HepG2 (cell line): Measurements from ENCODE around the gene IL5RA. TPM values are rescaled to one million over a fixed set of nuclear protein-coding genes. Genes with fewer than 3 reads are reported as not detected.

Experiments used
- ATAC-seq: fragments of 200-7000 bp; cut with Tn5 transposase; 3 replicates; pipeline ENCODE4 v1.9.1; 2020; ENCODE audit warnings: mild to moderate bottlenecking, moderate library complexity
- Bru-seq: library from RNA; stranded (reverse); fragments of 400-500 nt; gene quantifications from one replicate; lab custom pipeline; 2021; lab: Mats Ljungman, UMichigan
- BruChase-seq, 2 experiments: library from RNA; stranded (reverse); fragments of 400-500 nt; gene quantifications; one replicate each; lab custom pipeline; 2021; lab: Mats Ljungman, UMichigan
- BruUV-seq: library from RNA; stranded (reverse); fragments of 400-500 nt; replicated peaks from 2 replicates; lab custom pipeline; 2021; lab: Mats Ljungman, UMichigan
- CTCF ChIA-PET: fragments of 300-600 bp; formaldehyde crosslinking; extraction: SDS; loops from one replicate; lab custom pipeline; 2021; ENCODE audit warnings: low total read pairs, inconsistent platforms, low intra/inter-chr PET ratio; lab: Yijun Ruan, JAX
- POLR2A ChIA-PET: fragments of 350-600 bp; sonication (Branson Sonifier 250); formaldehyde crosslinking; loops from one replicate; lab custom pipeline; 2020; ENCODE audit warnings: antibody characterized with exemption, inconsistent platforms; lab: Yijun Ruan, JAX
- DNase-seq: peaks from one replicate; pipeline ENCODE4 v3.0.0-alpha.2; 2015; ENCODE audit warnings: low spot score
- FAIRE-seq: peaks from 3 replicates; lab custom pipeline; 2011; peaks lifted over from hg19 to GRCh38; lab: Jason Lieb, UNC
- H2AFZ ChIP-seq: one replicate; pipeline ENCODE4 v1.6.1; 2011; ENCODE audit warnings: low read length, inconsistent platforms
- H3K27ac ChIP-seq: fragments of 300-600 bp; 3 replicates; pipeline ENCODE4 v1.8.0; 2011; ENCODE audit warnings: mixed run types, mild to moderate bottlenecking, mixed read lengths, low read length, inconsistent platforms; ENCODE audit not compliant: insufficient read depth; ENCODE audit errors: extremely low read length
- H3K27me3 ChIP-seq, 2 experiments: fragments of 200-600 bp in 1 of 2; 2 replicates in 1 of 2; 3 replicates in 1 of 2; pipeline versions ENCODE4 v1.6.0 to v1.8.0; 2011; ENCODE audit warnings: low read length in 2 of 2, mild to moderate bottlenecking in 2 of 2, moderate library complexity in 2 of 2, inconsistent platforms in 1 of 2; ENCODE audit not compliant: insufficient read depth in 2 of 2, control insufficient read depth in 1 of 2
- H3K36me3 ChIP-seq, 2 experiments: fragments of 200-600 bp in 1 of 2; replicated peaks in 1 of 2; 2 replicates in 1 of 2; 3 replicates in 1 of 2; pipeline versions ENCODE4 v1.5.1 to v1.8.0; 2011; ENCODE audit warnings: low read length in 2 of 2, inconsistent platforms in 1 of 2; ENCODE audit not compliant: insufficient read depth in 2 of 2, control insufficient read depth in 1 of 2
- H3K4me1 ChIP-seq: 2 replicates; pipeline ENCODE4 v1.5.1; 2012; ENCODE audit warnings: low read length, inconsistent platforms; ENCODE audit not compliant: insufficient read depth
- H3K4me2 ChIP-seq: 2 replicates; pipeline ENCODE4 v1.6.0; 2011; ENCODE audit warnings: low read depth, low read length, inconsistent platforms
- H3K4me3 ChIP-seq, 3 experiments: fragments of 200-600 bp in 1 of 3; sonication (generic), shearing (Covaris generic) in 1 of 3; replicated peaks in 1 of 3; 2 replicates each; pipeline ENCODE4 v1.5.1; 2011 to 2016; ENCODE audit warnings: low read length in 3 of 3, inconsistent platforms in 2 of 3, low read depth in 2 of 3, mild to moderate bottlenecking in 2 of 3, control low read depth in 1 of 3, mixed read lengths in 1 of 3; ENCODE audit not compliant: insufficient read depth in 1 of 3
- H3K79me2 ChIP-seq: one replicate; pipeline ENCODE4 v1.6.1; 2011; ENCODE audit warnings: low read length, inconsistent platforms; ENCODE audit not compliant: insufficient read depth
- H3K9ac ChIP-seq: 2 replicates; pipeline ENCODE4 v1.6.0; 2011; ENCODE audit warnings: mild to moderate bottlenecking, low read depth, low read length, inconsistent platforms; ENCODE audit not compliant: insufficient read depth
- H3K9me3 ChIP-seq: 2 replicates; pipeline ENCODE4 v1.5.1; 2012; ENCODE audit warnings: mild to moderate bottlenecking, low read length
- H4K20me1 ChIP-seq: 2 replicates; pipeline ENCODE4 v1.6.0; 2011; ENCODE audit warnings: inconsistent platforms, mild to moderate bottlenecking, low read length, moderate library complexity; ENCODE audit not compliant: insufficient read depth
- RFX1 ChIP-seq: fragments of 450-650 bp; IDR thresholded peaks from 2 replicates; pipeline ENCODE4 v1.6.1; 2017
- ZNF552 ChIP-seq: sonication (generic); formaldehyde crosslinking; IDR thresholded peaks from 2 replicates; pipeline ENCODE4 v1.9.0; 2022; ENCODE audit warnings: missing genetic modification reagents, mild to moderate bottlenecking, borderline replicate concordance
- WGBS: methylation state at CpG from one replicate; pipeline ENCODE4 v1.1.6; 2017; ENCODE audit warnings: low lambda C conversion rate; 5-methylcytosine and 5-hydroxymethylcytosine counted together
- in situ Hi-C: cut with HindIII; loops from 2 replicates; pipeline ENCODE4 v1.10.0; 2017; ENCODE audit warnings: low pct_unique_long_range_greater_than_20kb; ENCODE audit not compliant: extremely low pct_ligation_motif_present
- intact Hi-C: fragments of 100-400 bp; cut with micrococcal nuclease; formaldehyde crosslinking; loops from one replicate; pipeline ENCODE4 v1.10.0; 2022; ENCODE audit not compliant: unreplicated experiment
- long read RNA-seq, 2 experiments: library from RNA in 1 of 2; library from polyadenylated mRNA in 1 of 2; stranded (forward) in 1 of 2; unstranded in 1 of 2; transcript quantifications; one replicate each; pipeline ENCODE4 v2.0.0, GENCODE V29; 2019 to 2022
- polyA minus RNA-seq, 3 experiments: library from RNA; depleted of rRNA, polyadenylated mRNA; stranded (reverse); fragments of >200 nt; gene quantifications; 2 replicates each; pipeline ENCODE4 v1.2.3, GENCODE V29; 2011; ENCODE audit warnings: low replicate concordance in 1 of 3
- polyA plus RNA-seq, 8 experiments: library from polyadenylated mRNA; depleted of rRNA in 3 of 8; stranded (reverse) in 7 of 8; unstranded in 1 of 8; fragments of >200 nt; fragmentation: Illumina TruSeq in 4 of 8; extraction: Trizol in 4 of 8; gene quantifications; 2 replicates each; pipeline versions ENCODE4 v1.2.1 to v1.2.3, GENCODE V29; 2011 to 2016; ENCODE audit warnings: low read depth in 4 of 8, missing spikeins in 1 of 8, mixed read lengths in 1 of 8; ENCODE audit not compliant: insufficient read depth in 1 of 8
- total RNA-seq, 5 experiments: library from RNA; depleted of rRNA; stranded (reverse); fragments of >200 nt; fragmentation: Illumina TruSeq; extraction: Trizol; gene quantifications; 2 replicates each; pipeline ENCODE4 v1.2.3, GENCODE V29; 2016; ENCODE audit warnings: low read depth in 1 of 5

The IL5RA gene, protein sequence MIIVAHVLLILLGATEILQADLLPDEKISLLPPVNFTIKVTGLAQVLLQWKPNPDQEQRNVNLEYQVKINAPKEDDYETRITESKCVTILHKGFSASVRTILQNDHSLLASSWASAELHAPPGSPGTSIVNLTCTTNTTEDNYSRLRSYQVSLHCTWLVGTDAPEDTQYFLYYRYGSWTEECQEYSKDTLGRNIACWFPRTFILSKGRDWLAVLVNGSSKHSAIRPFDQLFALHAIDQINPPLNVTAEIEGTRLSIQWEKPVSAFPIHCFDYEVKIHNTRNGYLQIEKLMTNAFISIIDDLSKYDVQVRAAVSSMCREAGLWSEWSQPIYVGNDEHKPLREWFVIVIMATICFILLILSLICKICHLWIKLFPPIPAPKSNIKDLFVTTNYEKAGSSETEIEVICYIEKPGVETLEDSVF
- total RNA-seq (2016; rRNA removed; fragmentation: Illumina TruSeq; extraction: Trizol), result not detected in 2 replicates
- total RNA-seq (2016; cell fraction: cytosol; rRNA removed; fragmentation: Illumina TruSeq; extraction: Trizol; ENCODE audit: low read depth), result not detected in 2 replicates
- total RNA-seq (2016; cell fraction: insoluble cytoplasmic fraction; rRNA removed; fragmentation: Illumina TruSeq; extraction: Trizol), result not detected in 2 replicates
- not detected in 2 replicates for total RNA-seq (2016; cell fraction: membrane; rRNA removed; fragmentation: Illumina TruSeq; extraction: Trizol)
- not detected in 2 replicates for total RNA-seq (2016; cell fraction: nucleus; rRNA removed; fragmentation: Illumina TruSeq; extraction: Trizol)
- not detected in 2 replicates for polyA plus RNA-seq (2011; rRNA removed)
- not detected in 2 replicates for polyA plus RNA-seq (2011; cell fraction: cytosol; rRNA removed)
- polyA plus RNA-seq (2011; cell fraction: nucleus; rRNA removed), result not detected in 2 replicates
- not detected in 2 replicates for polyA plus RNA-seq (2012)
- polyA plus RNA-seq (2016; cell fraction: cytosol; fragmentation: Illumina TruSeq; extraction: Trizol; ENCODE audit: low read depth), result not detected in 2 replicates
- polyA plus RNA-seq (2016; cell fraction: insoluble cytoplasmic fraction; fragmentation: Illumina TruSeq; extraction: Trizol; ENCODE audit: low read depth), result not detected in 2 replicates
- not detected in 2 replicates for polyA plus RNA-seq (2016; cell fraction: membrane; fragmentation: Illumina TruSeq; extraction: Trizol; ENCODE audit: low read depth)
- not detected in 2 replicates for polyA plus RNA-seq (2016; cell fraction: nucleus; fragmentation: Illumina TruSeq; extraction: Trizol; ENCODE audit: insufficient read depth, low read depth)
- polyA minus RNA-seq (2011; rRNA and poly(A)+ RNA removed; ENCODE audit: low replicate concordance), result not detected in 2 replicates
- not detected in 2 replicates for polyA minus RNA-seq (2011; cell fraction: cytosol; rRNA and poly(A)+ RNA removed)
- polyA minus RNA-seq (2011; cell fraction: nucleus; rRNA and poly(A)+ RNA removed), result not detected in 2 replicates
- Bru-seq, nascent RNA, result percentile 5 among the genes with signal in this experiment
- percentile 3 among the genes with signal in this experiment for BruChase-seq, experiment 1, labeled RNA remaining after a 6-hour chase
- not detected for BruChase-seq, experiment 2, labeled RNA remaining after a 2-hour chase
- long read RNA-seq, experiment 1, result 0 reads
- long read RNA-seq, experiment 2, result 0 reads

- BruUV-seq, result no TSS peak
- Histone ChIP-seq H3K27ac (no peak within 1 kb of the TSS), H3K79me2 (no peaks in the 10 kb centered on the region), H3K4me3 (no peak within 1 kb of the TSS), H3K36me3 (no peaks in the 10 kb centered on the region), H3K4me1 (no peaks in the 10 kb centered on the region), H4K20me1 (no peaks in the 10 kb centered on the region), H3K27me3 (peaks cover 0 to 6% of the 10 kb centered on the region in 2 experiments; a peak in 1 of 5 replicates), H3K4me2 (no peak within 1 kb of the TSS), H3K9ac (no peak within 1 kb of the TSS), H3K9me3 (no peaks in the 10 kb centered on the region), H2AFZ (no peak within 1 kb of the TSS)
- TF ChIP-seq RFX1 (peak; percentile 20; the same call in 1 of the 2 replicates), ZNF552 (CRISPR knock-in tag) (no peak)
- 10% methylated on average over 3 of the region's 4 CpGs for WGBS
- intact Hi-C loops (no loop called here), in situ Hi-C loops (no loop called here)
- FAIRE-seq, result no peak
- peak; percentile 51 for ATAC-seq
- DNase-seq, result no peak
- POLR2A ChIA-PET, result interaction anchor here (0.7 kb wide), 1 partner anchor 287 kb away, joined by 3 read pairs; no protein-coding TSS in a partner anchor
- CTCF ChIA-PET, result no interaction called here
These were observed at the start of gene IL5RA for GRCh38 chr3:3110299-3110630. Gene IL5RA, minus strand, starts transcription at chr3:3110374. Its CDS starts 5,390 bp downstream, at chr3:3104984.
